Transverse colon (tissue), 4 donors: ENCODE measurements around the gene PPCDC.
"Not testable (repeated sequence)": the region's sequence is repeated elsewhere in the genome, so short reads cannot be mapped to it uniquely, and the experiment has no call there.

ENCODE experiments used
- POLR2A ChIP-seq: fragments of 450-650 bp; IDR thresholded peaks from one replicate; pipeline ENCODE4 v1.6.1; 2016; ENCODE audit warnings: antibody characterized with exemption, mild to moderate bottlenecking, moderate library complexity
- POLR2AphosphoS5 ChIP-seq, 3 donors: sonication (generic); formaldehyde crosslinking; IDR thresholded peaks; one replicate each; pipeline ENCODE4 v1.6.1; 2016; ENCODE audit warnings: antibody characterized with exemption in 3 of 3
- TF ChIP-seq, protein P1 (sequence below), 5 experiments: fragments of 200-600 bp in 3 of 5; fragments of 450-650 bp in 2 of 5; sonication (generic) in 3 of 5; IDR thresholded peaks; 1 replicate in 2 of 5; 2 replicates in 3 of 5; pipeline ENCODE4 v1.5.1; 2016 to 2017; ENCODE audit warnings: antibody characterized with exemption in 5 of 5, inconsistent platforms in 3 of 5, mild to moderate bottlenecking in 2 of 5, moderate library complexity in 1 of 5

DNA sequence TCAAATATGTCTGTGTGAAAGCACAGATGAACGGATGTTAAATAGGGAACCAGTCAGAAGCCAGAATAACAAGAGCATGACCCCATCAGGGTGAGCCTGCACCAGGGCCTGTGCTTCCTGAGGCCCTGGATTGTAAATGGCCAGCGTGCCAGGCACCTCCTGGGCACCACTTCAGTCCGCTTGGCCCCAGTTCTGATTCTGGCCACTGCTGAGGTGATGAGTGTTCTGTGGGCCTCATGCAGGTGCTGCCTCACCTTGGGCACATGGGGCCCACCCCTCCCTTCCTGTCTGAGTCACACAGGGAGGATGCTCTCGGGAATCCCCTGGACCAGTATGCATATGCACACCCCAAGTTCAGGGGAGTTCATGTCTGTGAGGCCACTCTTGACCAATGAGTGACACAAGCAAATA, 54.2 kb downstream of the PPCDC start:
- TF ChIP-seq, protein P1, sequence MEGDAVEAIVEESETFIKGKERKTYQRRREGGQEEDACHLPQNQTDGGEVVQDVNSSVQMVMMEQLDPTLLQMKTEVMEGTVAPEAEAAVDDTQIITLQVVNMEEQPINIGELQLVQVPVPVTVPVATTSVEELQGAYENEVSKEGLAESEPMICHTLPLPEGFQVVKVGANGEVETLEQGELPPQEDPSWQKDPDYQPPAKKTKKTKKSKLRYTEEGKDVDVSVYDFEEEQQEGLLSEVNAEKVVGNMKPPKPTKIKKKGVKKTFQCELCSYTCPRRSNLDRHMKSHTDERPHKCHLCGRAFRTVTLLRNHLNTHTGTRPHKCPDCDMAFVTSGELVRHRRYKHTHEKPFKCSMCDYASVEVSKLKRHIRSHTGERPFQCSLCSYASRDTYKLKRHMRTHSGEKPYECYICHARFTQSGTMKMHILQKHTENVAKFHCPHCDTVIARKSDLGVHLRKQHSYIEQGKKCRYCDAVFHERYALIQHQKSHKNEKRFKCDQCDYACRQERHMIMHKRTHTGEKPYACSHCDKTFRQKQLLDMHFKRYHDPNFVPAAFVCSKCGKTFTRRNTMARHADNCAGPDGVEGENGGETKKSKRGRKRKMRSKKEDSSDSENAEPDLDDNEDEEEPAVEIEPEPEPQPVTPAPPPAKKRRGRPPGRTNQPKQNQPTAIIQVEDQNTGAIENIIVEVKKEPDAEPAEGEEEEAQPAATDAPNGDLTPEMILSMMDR (IDR thresholded peaks at IDR 0.05), result not testable (repeated sequence)
- not testable (repeated sequence) for TF ChIP-seq POLR2A; POLR2AphosphoS5 (IDR thresholded peaks at IDR 0.05)
